CD8-positive, alpha-beta memory T cell (primary cell): ENCODE data around the gene STXBP3. TPM values are rescaled to one million over a fixed set of nuclear protein-coding genes. Genes with fewer than 3 reads are reported as not detected.

ENCODE experiments used
- CTCF ChIA-PET: fragments of 350-600 bp; sonication (Branson Sonifier 250); formaldehyde crosslinking; loops from one replicate; lab custom pipeline; 2021; ENCODE audit warnings: antibody characterized with exemption; lab: Charles Lee
- POLR2A ChIA-PET: fragments of 350-600 bp; sonication (Branson Sonifier 250); formaldehyde crosslinking; loops from one replicate; lab custom pipeline; 2021; ENCODE audit warnings: antibody characterized with exemption; lab: Charles Lee
- DNase-seq, 5 donors: peaks; one replicate each; pipeline versions ENCODE4 v3.0.0 to v3.0.0-alpha.2; 2020 to 2022; ENCODE audit warnings: mixed read lengths in 1 of 5
- H3K27ac ChIP-seq: one replicate; pipeline ENCODE4 v1.7.0; 2013; ENCODE audit warnings: low read depth, mild to moderate bottlenecking, low read length, moderate library complexity
- H3K27me3 ChIP-seq: 2 replicates; pipeline ENCODE4 v1.7.0; 2013; ENCODE audit warnings: low read length, mild to moderate bottlenecking; ENCODE audit not compliant: insufficient read depth, poor library complexity, severe bottlenecking
- H3K36me3 ChIP-seq: 2 replicates; pipeline ENCODE4 v1.7.0; 2013; ENCODE audit warnings: mild to moderate bottlenecking, low read length, moderate library complexity; ENCODE audit not compliant: insufficient read depth
- H3K4me1 ChIP-seq: 2 replicates; pipeline ENCODE4 v1.7.0; 2013; ENCODE audit warnings: mild to moderate bottlenecking, low read length, moderate library complexity; ENCODE audit not compliant: insufficient read depth
- H3K4me3 ChIP-seq: 2 replicates; pipeline ENCODE4 v1.7.0; 2013; ENCODE audit warnings: mild to moderate bottlenecking, low read length
- H3K9me3 ChIP-seq: 2 replicates; pipeline ENCODE4 v1.7.0; 2013; ENCODE audit warnings: mild to moderate bottlenecking, low read length
- H3K27ac Mint-ChIP-seq, 8 donors: one replicate each; pipeline ENCODE4 v1.8.0; 2020 to 2021; ENCODE audit warnings: mixed read lengths in 8 of 8, mild to moderate bottlenecking in 6 of 8, inconsistent platforms in 3 of 8, moderate library complexity in 3 of 8
- H3K27me3 Mint-ChIP-seq, 2 donors: one replicate each; pipeline ENCODE4 v1.8.0; 2020 to 2021; ENCODE audit warnings: mixed read lengths in 2 of 2, mild to moderate bottlenecking in 1 of 2, moderate library complexity in 1 of 2
- H3K36me3 Mint-ChIP-seq, 3 donors: one replicate each; pipeline ENCODE4 v1.8.0; 2020 to 2021; ENCODE audit warnings: mixed read lengths in 3 of 3, inconsistent platforms in 1 of 3, mild to moderate bottlenecking in 1 of 3
- H3K4me1 Mint-ChIP-seq, 3 donors: one replicate each; pipeline ENCODE4 v1.8.0; 2020 to 2021; ENCODE audit warnings: mixed read lengths in 3 of 3, inconsistent platforms in 1 of 3, mild to moderate bottlenecking in 1 of 3
- H3K4me3 Mint-ChIP-seq, 7 donors: one replicate each; pipeline ENCODE4 v1.8.0; 2020 to 2021; ENCODE audit warnings: mixed read lengths in 7 of 7, mild to moderate bottlenecking in 6 of 7, moderate library complexity in 4 of 7, inconsistent platforms in 2 of 7
- H3K9me3 Mint-ChIP-seq, 5 donors: one replicate each; pipeline ENCODE4 v1.8.0; 2020 to 2022; ENCODE audit warnings: mixed read lengths in 5 of 5, mild to moderate bottlenecking in 3 of 5, moderate library complexity in 2 of 5, inconsistent platforms in 1 of 5
- polyA plus RNA-seq: library from polyadenylated mRNA; unstranded; fragments of 300-500 nt; fragmentation: Illumina TruSeq; gene quantifications from one replicate; pipeline ENCODE4 v1.2.3, GENCODE V29; 2021
- total RNA-seq, 2 experiments: library from RNA; stranded (reverse); gene quantifications; one replicate each; pipeline ENCODE4 v1.2.3, GENCODE V29; 2021

The STXBP3 gene
- total and polyA plus RNA-seq, 3 experiments from 2014 or later: 43.2 to 54.8 (median 43.3) TPM

- Histone ChIP-seq H3K4me1 (no peaks in the 10 kb centered on the region), H3K27ac (no peak overlapping the region), H3K4me3 (no peak overlapping the region), H3K36me3 (no peaks in the 10 kb centered on the region), H3K27me3 (no peaks in the 10 kb centered on the region), H3K9me3 (no peaks in the 10 kb centered on the region)
- POLR2A ChIA-PET: no interaction called here
- Mint-ChIP-seq H3K4me1 (peaks cover 0 to 2% (median under 1%) of the 10 kb centered on the region in 3 donors), H3K27me3 (peaks cover 1 to 10% of the 10 kb centered on the region in 2 donors), H3K4me3 (no peak overlapping the region), H3K27ac (no peak overlapping the region), H3K36me3 (no peaks in the 10 kb centered on the region), H3K9me3 (no peaks in the 10 kb centered on the region)
- no peak for DNase-seq
- CTCF ChIA-PET: interaction anchor here (1.3 to 8.2 kb wide), 3 partner anchors 13 to 72 kb away, joined by 3 to 79 read pairs (median 3); no protein-coding TSS in a partner anchor
Measured at GRCh38 chr1:108826081-108826635, 79.7 kb downstream of the STXBP3 start.

GRCh38 chr1:108828074-108828961 is 81.8 kb downstream of the STXBP3 start:
- no peaks in the 10 kb centered on the region for H3K36me3 Mint-ChIP-seq
- Histone ChIP-seq H3K27me3 (no peaks in the 10 kb centered on the region), H3K27ac (no peak overlapping the region), H3K4me3 (no peak overlapping the region), H3K36me3 (no peaks in the 10 kb centered on the region), H3K4me1 (no peaks in the 10 kb centered on the region), H3K9me3 (no peaks in the 10 kb centered on the region)
- H3K4me3 Mint-ChIP-seq: no peak overlapping the region
- peaks cover 0 to 5% (median 4%) of the 10 kb centered on the region in 3 donors for H3K4me1 Mint-ChIP-seq
- no peaks in the 10 kb centered on the region for H3K27me3 Mint-ChIP-seq
- ChIA-PET POLR2A (interaction anchor here (1.0 kb wide), 1 partner anchor 136 kb away, joined by 6 read pairs; the partner anchor contains the start of gene PRPF38B), CTCF (interaction anchor here (0.7 to 8.2 kb wide), 24 partner anchors 9 to 283 kb away, joined by 3 to 79 read pairs (median 5); partner anchors contain the start of gene PRPF38B)
- DNase-seq: peak; percentile 48 to 79 (median 63)
- no peaks in the 10 kb centered on the region for H3K9me3 Mint-ChIP-seq
- peak overlapping the region in 1 of 8 donors; percentile 46 for H3K27ac Mint-ChIP-seq

- Mint-ChIP-seq H3K9me3 (no peaks in the 10 kb centered on the region), H3K27ac (no peak overlapping the region), H3K36me3 (no peaks in the 10 kb centered on the region), H3K4me1 (peaks cover 0 to 5% (median 4%) of the 10 kb centered on the region in 3 donors), H3K27me3 (peaks cover 0 to 3% of the 10 kb centered on the region in 2 donors), H3K4me3 (no peak overlapping the region)
- H3K36me3 ChIP-seq: no peaks in the 10 kb centered on the region
- ChIA-PET CTCF (interaction anchor here (1.2 to 8.2 kb wide), 8 partner anchors 10 to 282 kb away, joined by 3 to 79 read pairs (median 11); partner anchors contain the start of gene PRPF38B), POLR2A (no interaction called here)
- no peak overlapping the region for H3K27ac ChIP-seq
- H3K4me3 ChIP-seq: no peak overlapping the region
- no peaks in the 10 kb centered on the region for H3K27me3 ChIP-seq
- H3K4me1 ChIP-seq: no peaks in the 10 kb centered on the region
- no peak for DNase-seq
- H3K9me3 ChIP-seq: no peaks in the 10 kb centered on the region
Measured at GRCh38 chr1:108829498-108829916, 83.0 kb downstream of the STXBP3 start.

- Histone ChIP-seq H3K4me3 (no peak overlapping the region), H3K9me3 (no peaks in the 10 kb centered on the region), H3K27me3 (no peaks in the 10 kb centered on the region), H3K27ac (no peak overlapping the region), H3K36me3 (no peaks in the 10 kb centered on the region), H3K4me1 (no peaks in the 10 kb centered on the region)
- no peak overlapping the region for H3K4me3 Mint-ChIP-seq
- H3K36me3 Mint-ChIP-seq: no peaks in the 10 kb centered on the region
- H3K27ac Mint-ChIP-seq: no peak overlapping the region
- no peak for DNase-seq
- CTCF ChIA-PET: interaction anchor here (1.0 to 8.2 kb wide), 9 partner anchors 8 to 281 kb away, joined by 3 to 79 read pairs (median 10); partner anchors contain the start of gene PRPF38B
- POLR2A ChIA-PET: no interaction called here
- H3K4me1 Mint-ChIP-seq: peaks cover 0 to 5% (median 4%) of the 10 kb centered on the region in 3 donors
- no peaks in the 10 kb centered on the region for H3K9me3 Mint-ChIP-seq
- H3K27me3 Mint-ChIP-seq: peaks cover 0 to 6% of the 10 kb centered on the region in 2 donors
Measured at GRCh38 chr1:108830119-108831008, 83.9 kb downstream of the STXBP3 start.

- no peaks in the 10 kb centered on the region for H3K9me3 ChIP-seq
- H3K4me3 ChIP-seq: no peak overlapping the region
- H3K27ac Mint-ChIP-seq: no peak overlapping the region
- CTCF ChIA-PET: interaction anchor here (0.9 to 8.2 kb wide), 5 partner anchors 9 to 139 kb away, joined by 3 to 79 read pairs (median 5); partner anchors contain the start of gene PRPF38B
- no peak for DNase-seq
- peaks cover 0 to 6% of the 10 kb centered on the region in 2 donors for H3K27me3 Mint-ChIP-seq
- POLR2A ChIA-PET: no interaction called here
- H3K9me3 Mint-ChIP-seq: no peaks in the 10 kb centered on the region
- H3K27ac ChIP-seq: no peak overlapping the region
- no peaks in the 10 kb centered on the region for H3K36me3 Mint-ChIP-seq
- H3K4me3 Mint-ChIP-seq: no peak overlapping the region
- peaks cover 0 to 5% (median 4%) of the 10 kb centered on the region in 3 donors for H3K4me1 Mint-ChIP-seq
- H3K36me3 ChIP-seq: no peaks in the 10 kb centered on the region
- H3K4me1 ChIP-seq: no peaks in the 10 kb centered on the region
- no peaks in the 10 kb centered on the region for H3K27me3 ChIP-seq
Measured at GRCh38 chr1:108831225-108831624, 84.8 kb downstream of the STXBP3 start.

GRCh38 chr1:108832929-108833328 is 86.5 kb downstream of the STXBP3 start:
- POLR2A ChIA-PET: no interaction called here
- H3K36me3 Mint-ChIP-seq: no peaks in the 10 kb centered on the region
- no peak overlapping the region for H3K4me3 Mint-ChIP-seq
- Histone ChIP-seq H3K9me3 (no peaks in the 10 kb centered on the region), H3K4me3 (no peak overlapping the region), H3K36me3 (no peaks in the 10 kb centered on the region), H3K27me3 (no peaks in the 10 kb centered on the region), H3K4me1 (no peaks in the 10 kb centered on the region), H3K27ac (no peak overlapping the region)
- H3K27ac Mint-ChIP-seq: peak overlapping the region in 1 of 8 donors; percentile 63
- DNase-seq: no peak
- H3K4me1 Mint-ChIP-seq: peaks cover 0 to 5% (median 4%) of the 10 kb centered on the region in 3 donors
- peaks cover 0 to 2% (median 0%) of the 10 kb centered on the region in 5 donors for H3K9me3 Mint-ChIP-seq
- peaks cover 0 to 6% of the 10 kb centered on the region in 2 donors for H3K27me3 Mint-ChIP-seq
- CTCF ChIA-PET: no interaction called here

GRCh38 chr1:108841703-108842102 is 95.2 kb downstream of the STXBP3 start:
- Mint-ChIP-seq H3K9me3 (peaks cover 0 to 6% (median 3%) of the 10 kb centered on the region in 5 donors), H3K4me1 (no peaks in the 10 kb centered on the region), H3K27ac (peak overlapping the region in 1 of 8 donors; percentile 7), H3K27me3 (peaks cover 0 to 7% of the 10 kb centered on the region in 2 donors), H3K4me3 (no peak overlapping the region), H3K36me3 (peaks cover 0 to 4% (median 0%) of the 10 kb centered on the region in 3 donors)
- no peak for DNase-seq
- ChIA-PET CTCF (interaction anchor here (1.2 kb wide), 1 partner anchor 12 kb away, joined by 3 read pairs; no protein-coding TSS in a partner anchor), POLR2A (no interaction called here)
- Histone ChIP-seq H3K4me1 (no peaks in the 10 kb centered on the region), H3K27me3 (no peaks in the 10 kb centered on the region), H3K36me3 (no peaks in the 10 kb centered on the region), H3K9me3 (no peaks in the 10 kb centered on the region), H3K4me3 (no peak overlapping the region), H3K27ac (no peak overlapping the region)
